ENCODE measurements around the gene KDM7A. TPM values are rescaled to one million over a fixed set of nuclear protein-coding genes. Genes with fewer than 3 reads are reported as not detected.
"Not testable (repeated sequence)": the region's sequence is repeated elsewhere in the genome, so short reads cannot be mapped to it uniquely, and the experiment has no call there.

KDM7A gene
- total and polyA plus RNA-seq, 2 donors from 2014 or later = 2.2 to 14.2 TPM

GRCh38 chr7:140205600-140205999, 28.8 kb upstream of the KDM7A start:
- Histone ChIP-seq H3K27me3 (ENCODE audit: control insufficient read depth, insufficient read depth, low read length) (no peaks in the 10 kb centered on the region), H3K4me3 (ENCODE audit: low read length in 3 of 3) (no peak overlapping the region), H3K9me3 (ENCODE audit: control insufficient read depth in 2 of 3, insufficient read depth in 1 of 3, low read length in 3 of 3) (no peaks in the 10 kb centered on the region), H3K9ac (ENCODE audit: low read length in 3 of 3) (no peak overlapping the region), H3K4me1 (ENCODE audit: control insufficient read depth in 2 of 3, insufficient read depth in 2 of 3, low read depth in 1 of 3, low read length in 3 of 3) (peaks cover 0 to 3% (median 0%) of the 10 kb centered on the region in 3 donors), H3K36me3 (ENCODE audit: control insufficient read depth in 2 of 3, insufficient read depth in 3 of 3, low read length in 3 of 3) (no peaks in the 10 kb centered on the region), H3K27ac (ENCODE audit: low read depth in 2 of 2, low read length in 2 of 2) (no peak overlapping the region)
- intact Hi-C loops (cut with DNase I) = no loop called here
- DNase-seq (no peak), FAIRE-seq (no peak)
- TF ChIP-seq CTCF (IDR thresholded peaks at IDR 0.05; ENCODE audit: borderline replicate concordance, extremely low read depth, insufficient read depth) = no peak

- Histone ChIP-seq H3K36me3 (ENCODE audit: control insufficient read depth in 2 of 3, insufficient read depth in 3 of 3, low read length in 3 of 3) (no peaks in the 10 kb centered on the region), H3K9me3 (ENCODE audit: control insufficient read depth in 2 of 3, insufficient read depth in 1 of 3, low read length in 3 of 3) (no peaks in the 10 kb centered on the region), H3K4me1 (ENCODE audit: control insufficient read depth in 2 of 3, insufficient read depth in 2 of 3, low read depth in 1 of 3, low read length in 3 of 3) (no peaks in the 10 kb centered on the region), H3K4me3 (ENCODE audit: low read length in 3 of 3) (no peak overlapping the region), H3K27me3 (ENCODE audit: control insufficient read depth, insufficient read depth, low read length) (no peaks in the 10 kb centered on the region), H3K9ac (ENCODE audit: low read length in 3 of 3) (no peak overlapping the region), H3K27ac (ENCODE audit: low read depth in 2 of 2, low read length in 2 of 2) (no peak overlapping the region)
- intact Hi-C loops (cut with DNase I) = no loop called here
- TF ChIP-seq CTCF (IDR thresholded peaks at IDR 0.05; ENCODE audit: borderline replicate concordance, extremely low read depth, insufficient read depth) = no peak
- no peak for DNase-seq
- FAIRE-seq = no peak
Observed at GRCh38 chr7:140203556-140203955, 26.8 kb upstream of the KDM7A start.

GRCh38 chr7:140202942-140203341, 26.2 kb upstream of the KDM7A start:
- H3K27me3 ChIP-seq (ENCODE audit: control insufficient read depth, insufficient read depth, low read length); intact Hi-C loops (cut with DNase I); H3K36me3 ChIP-seq (ENCODE audit: control insufficient read depth in 2 of 3, insufficient read depth in 3 of 3, low read length in 3 of 3); DNase-seq; H3K4me1 ChIP-seq (ENCODE audit: control insufficient read depth in 2 of 3, insufficient read depth in 2 of 3, low read depth in 1 of 3, low read length in 3 of 3); FAIRE-seq; H3K9ac ChIP-seq (ENCODE audit: low read length in 3 of 3); H3K9me3 ChIP-seq (ENCODE audit: control insufficient read depth in 2 of 3, insufficient read depth in 1 of 3, low read length in 3 of 3); H3K4me3 ChIP-seq (ENCODE audit: low read length in 3 of 3); H3K27ac ChIP-seq (ENCODE audit: low read depth in 2 of 2, low read length in 2 of 2): not testable (repeated sequence)

GRCh38 chr7:140201393-140201792, 24.6 kb upstream of the KDM7A start:
- Histone ChIP-seq H3K27ac (ENCODE audit: low read depth in 2 of 2, low read length in 2 of 2) (no peak overlapping the region), H3K36me3 (ENCODE audit: control insufficient read depth in 2 of 3, insufficient read depth in 3 of 3, low read length in 3 of 3) (no peaks in the 10 kb centered on the region), H3K9me3 (ENCODE audit: control insufficient read depth in 2 of 3, insufficient read depth in 1 of 3, low read length in 3 of 3) (no peaks in the 10 kb centered on the region), H3K4me1 (ENCODE audit: control insufficient read depth in 2 of 3, insufficient read depth in 2 of 3, low read depth in 1 of 3, low read length in 3 of 3) (no peaks in the 10 kb centered on the region), H3K4me3 (ENCODE audit: low read length in 3 of 3) (no peak overlapping the region), H3K27me3 (ENCODE audit: control insufficient read depth, insufficient read depth, low read length) (no peaks in the 10 kb centered on the region), H3K9ac (ENCODE audit: low read length in 3 of 3) (no peak overlapping the region)
- FAIRE-seq (no peak), DNase-seq (no peak)
- TF ChIP-seq CTCF (IDR thresholded peaks at IDR 0.05; ENCODE audit: borderline replicate concordance, extremely low read depth, insufficient read depth) = no peak
- intact Hi-C loops (cut with DNase I) = no loop called here

Measured in kidney (tissue), 14 donors.